GM19397 (cell line): ENCODE results near the gene ADGRF4.

Experiments used
- ATAC-seq: cut with Tn5 transposase; IDR thresholded peaks from one replicate; pipeline ENCODE4 v1.9.1; 2021; ENCODE audit warnings: mild to moderate bottlenecking, moderate library complexity; ENCODE audit not compliant: unreplicated experiment

ADGRF4 gene

GRCh38 chr6:47698342-47698787 lies at the start of gene ADGRF4:
Gene ADGRF4 (plus strand): TSS chr6:47698580. CDS start chr6:47707246, 8,666 bp downstream.
- ATAC-seq, result no peak

- no peak for ATAC-seq
Measured at GRCh38 chr6:47650553-47651432, 47.6 kb upstream of the ADGRF4 start.

GRCh38 chr6:47651505-47651944 lies 46.9 kb upstream of the ADGRF4 start:
- no peak for ATAC-seq

- no peak for ATAC-seq
Measured at GRCh38 chr6:47653706-47654105, 44.7 kb upstream of the ADGRF4 start.

DNA sequence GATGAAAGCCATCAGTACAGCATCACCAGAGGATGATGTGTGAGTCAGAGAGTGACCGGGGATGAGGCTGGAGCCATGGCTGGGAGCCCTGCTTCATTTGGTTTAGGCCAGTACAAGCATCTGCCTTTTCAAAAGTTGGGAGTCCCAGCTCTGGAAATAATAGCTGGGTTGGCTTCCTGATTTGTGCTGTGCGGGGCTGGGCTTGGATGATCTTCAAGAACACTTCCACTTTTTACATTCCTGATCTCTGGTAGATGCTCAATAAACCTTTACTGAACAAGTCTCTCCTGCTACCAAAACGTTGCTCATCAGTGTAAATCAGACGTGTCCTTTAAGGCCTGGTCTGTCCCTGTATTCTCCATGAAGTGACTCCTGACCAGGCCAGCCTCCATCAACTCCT lies 44.1 kb upstream of the ADGRF4 start:
- no peak for ATAC-seq

- no peak for ATAC-seq
Measured at GRCh38 chr6:47655719-47656595, 42.4 kb upstream of the ADGRF4 start.

GRCh38 chr6:47661960-47662359 lies 36.4 kb upstream of the ADGRF4 start:
- no peak for ATAC-seq

DNA sequence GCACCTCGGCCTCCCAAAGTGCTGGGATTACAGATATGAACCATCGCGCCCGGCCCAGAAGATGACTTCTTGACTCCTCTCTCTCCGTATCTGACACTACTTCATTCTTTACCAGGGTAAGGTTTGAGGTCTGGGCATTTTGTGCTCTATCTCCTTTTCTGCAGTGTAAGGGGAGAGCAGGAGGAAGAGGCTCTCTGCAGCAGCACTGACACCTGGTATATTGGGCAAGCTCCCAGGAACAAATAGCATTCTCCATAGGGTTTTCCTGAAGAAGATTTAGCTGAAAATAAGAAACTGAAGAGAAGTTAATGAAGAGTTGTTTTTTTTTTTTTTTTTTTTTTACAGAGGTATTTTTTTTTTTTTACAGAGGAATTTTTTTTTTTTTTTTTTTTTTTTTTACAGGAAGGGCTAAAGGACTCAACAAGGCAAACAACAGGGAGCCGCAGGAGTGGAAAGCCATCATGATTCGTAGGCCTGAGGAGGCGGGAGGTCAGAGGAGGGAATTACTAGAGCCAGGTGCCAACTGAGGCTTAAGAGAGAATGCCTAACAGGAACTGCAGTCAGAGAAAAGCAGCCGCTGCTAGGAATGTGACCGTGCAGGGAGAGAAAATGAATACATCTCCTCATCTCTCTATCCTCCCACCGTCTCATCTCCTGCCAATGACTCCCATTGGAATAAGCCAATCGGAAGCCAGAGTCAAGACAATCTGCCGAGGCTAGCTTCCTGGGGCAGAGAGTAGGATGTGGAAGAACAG lies 34.7 kb upstream of the ADGRF4 start:
- no peak for ATAC-seq

GRCh38 chr6:47665112-47665511 lies 33.3 kb upstream of the ADGRF4 start:
- no peak for ATAC-seq

DNA sequence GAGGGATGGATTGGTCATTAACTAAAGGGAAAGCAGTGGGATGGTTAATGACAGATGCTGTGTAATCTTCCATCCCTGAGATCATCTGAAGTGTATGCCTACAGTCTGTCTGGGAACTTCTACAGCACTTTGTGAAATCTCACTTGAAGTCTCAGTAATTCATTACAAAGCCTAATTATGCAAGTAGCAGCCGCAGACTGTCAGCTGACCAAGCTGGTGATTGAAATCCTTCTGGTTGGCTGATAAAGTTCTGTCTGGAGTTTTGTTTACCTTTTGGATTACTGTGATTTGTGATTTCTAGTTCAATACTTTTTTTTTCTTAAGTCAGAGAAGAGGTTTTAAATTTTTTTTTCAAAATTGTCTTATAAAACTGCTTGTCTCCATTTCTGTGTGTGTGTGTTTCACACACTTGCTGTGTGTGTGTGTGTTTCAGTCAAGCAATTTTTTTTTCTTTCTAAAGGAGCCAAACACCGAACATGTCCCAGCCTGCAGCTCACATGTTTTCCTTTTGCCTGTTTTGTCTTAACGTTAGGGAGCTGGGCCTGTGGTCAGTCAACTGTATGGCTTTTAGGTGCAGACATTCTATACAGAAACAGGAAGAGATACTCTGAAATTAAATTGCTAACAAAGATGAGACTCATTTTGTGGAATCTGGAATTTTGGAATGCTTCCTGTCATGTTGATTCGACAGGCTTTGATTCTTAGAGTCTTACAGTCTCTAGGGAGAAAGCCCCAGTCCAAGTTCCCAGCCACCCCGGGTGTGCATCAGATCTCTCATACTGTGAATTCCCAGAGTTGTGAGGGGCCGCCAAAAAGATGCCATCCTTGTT lies 28.5 kb upstream of the ADGRF4 start:
- ATAC-seq, result no peak

- ATAC-seq, result no peak
Measured at GRCh38 chr6:47670851-47671250, 27.5 kb upstream of the ADGRF4 start.

DNA sequence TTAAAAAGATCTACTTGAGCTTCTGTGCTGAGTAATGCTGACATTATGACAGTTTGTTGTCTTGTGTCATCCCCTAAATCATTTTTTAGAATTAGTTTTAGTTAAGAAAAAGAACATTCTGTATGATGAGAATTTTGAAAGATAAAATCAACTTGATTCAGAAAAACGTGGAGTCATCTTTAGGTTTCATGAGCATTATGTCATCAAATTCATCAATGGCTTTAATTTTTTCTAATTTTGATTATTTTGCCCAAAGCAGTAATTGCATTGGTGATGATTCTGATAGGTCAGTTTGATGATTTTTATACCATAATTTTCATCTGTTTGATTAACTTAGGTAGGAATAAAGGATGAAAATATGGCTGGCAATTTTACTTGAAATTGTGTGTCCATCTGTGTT lies 26.6 kb upstream of the ADGRF4 start:
- ATAC-seq, result no peak

DNA sequence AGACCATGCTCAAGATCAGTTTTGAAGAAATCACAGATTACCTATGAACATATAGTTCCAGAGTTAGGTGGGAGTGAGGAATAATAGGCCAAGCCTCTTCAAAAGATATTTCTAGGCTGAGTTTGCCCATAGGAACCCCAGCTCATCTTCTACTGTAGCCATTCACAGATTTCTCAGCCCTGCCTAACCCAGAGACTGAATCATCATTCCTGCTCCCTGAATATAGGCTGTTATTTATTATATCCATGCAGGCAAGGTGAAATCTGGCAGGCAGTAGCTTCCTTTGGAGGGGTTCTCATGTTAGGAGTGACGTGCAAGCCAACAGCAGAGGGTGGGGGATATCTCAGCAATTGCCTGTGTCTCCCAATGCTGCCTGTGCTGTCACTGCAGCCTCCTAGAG lies 25.6 kb upstream of the ADGRF4 start:
- ATAC-seq, result no peak

DNA sequence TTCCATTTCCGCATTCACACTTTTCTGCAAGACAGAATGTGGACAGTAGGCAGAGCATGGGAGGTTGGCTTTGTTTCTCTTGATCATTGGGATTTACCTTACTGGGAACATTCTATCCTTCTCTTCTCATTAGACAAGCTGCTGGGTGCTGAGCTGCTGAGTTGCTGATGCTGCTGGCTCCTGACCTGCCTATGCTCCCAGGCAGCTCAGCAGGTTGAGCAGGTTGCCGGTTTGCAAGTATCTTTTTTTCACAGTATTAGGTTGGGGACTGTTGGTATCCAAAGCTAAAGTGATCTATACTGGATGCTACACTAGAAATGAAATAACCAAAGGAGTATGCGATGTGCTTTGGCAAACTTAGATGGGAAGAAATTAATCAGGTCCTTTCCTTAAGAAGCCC lies 23.7 kb upstream of the ADGRF4 start:
- ATAC-seq, result no peak

DNA sequence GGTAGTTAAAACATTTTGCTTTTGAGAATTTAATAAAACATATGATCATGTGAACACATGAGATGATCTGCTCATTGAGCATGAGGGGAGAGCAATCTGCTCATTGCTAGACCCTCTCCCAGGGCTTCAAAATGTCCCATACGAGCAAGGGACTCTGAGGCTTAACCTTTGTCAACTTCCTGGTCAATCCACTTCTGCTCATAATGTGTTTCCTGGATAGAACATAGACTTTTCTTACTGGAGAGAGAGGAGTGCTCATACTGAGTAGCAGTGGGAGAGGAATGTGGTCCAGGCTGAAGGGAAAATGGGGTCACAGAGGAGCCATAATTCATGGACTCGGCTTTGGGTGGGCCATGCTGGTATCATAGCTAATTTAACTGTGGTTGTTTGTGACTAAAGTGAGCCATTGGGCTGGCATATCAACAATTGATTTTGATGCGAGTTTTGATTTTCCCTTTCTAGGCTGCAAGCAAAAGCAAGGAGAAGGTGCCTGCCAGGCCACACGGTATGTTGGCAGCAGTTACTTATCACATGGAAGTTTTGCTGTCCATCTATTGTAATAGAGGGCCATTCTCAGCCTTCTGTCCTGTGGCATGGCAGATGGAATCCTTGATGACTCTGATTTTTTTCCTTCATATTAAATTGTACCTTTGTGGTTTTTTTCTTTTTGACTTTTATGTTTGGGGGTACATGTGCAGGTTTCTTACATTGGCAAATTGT lies 20.8 kb upstream of the ADGRF4 start:
- no peak for ATAC-seq

DNA sequence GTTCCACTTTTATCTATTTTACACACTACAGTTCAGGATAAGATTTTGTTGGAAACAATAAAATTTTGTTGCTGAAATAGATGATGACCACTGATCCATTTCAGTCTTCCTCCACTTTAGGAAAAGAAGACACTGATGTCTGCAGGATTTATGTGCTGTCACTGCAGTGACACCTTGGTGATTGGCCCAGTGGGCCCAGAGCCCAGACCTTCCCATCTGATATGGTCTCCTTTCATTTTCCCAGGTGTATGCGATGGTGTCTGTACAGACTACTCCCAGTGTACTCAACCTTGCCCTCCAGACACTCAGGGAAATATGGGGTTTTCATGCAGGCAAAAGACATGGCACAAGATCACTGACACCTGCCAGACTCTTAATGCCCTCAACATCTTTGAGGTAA lies 19.6 kb upstream of the ADGRF4 start:
- no peak for ATAC-seq

DNA sequence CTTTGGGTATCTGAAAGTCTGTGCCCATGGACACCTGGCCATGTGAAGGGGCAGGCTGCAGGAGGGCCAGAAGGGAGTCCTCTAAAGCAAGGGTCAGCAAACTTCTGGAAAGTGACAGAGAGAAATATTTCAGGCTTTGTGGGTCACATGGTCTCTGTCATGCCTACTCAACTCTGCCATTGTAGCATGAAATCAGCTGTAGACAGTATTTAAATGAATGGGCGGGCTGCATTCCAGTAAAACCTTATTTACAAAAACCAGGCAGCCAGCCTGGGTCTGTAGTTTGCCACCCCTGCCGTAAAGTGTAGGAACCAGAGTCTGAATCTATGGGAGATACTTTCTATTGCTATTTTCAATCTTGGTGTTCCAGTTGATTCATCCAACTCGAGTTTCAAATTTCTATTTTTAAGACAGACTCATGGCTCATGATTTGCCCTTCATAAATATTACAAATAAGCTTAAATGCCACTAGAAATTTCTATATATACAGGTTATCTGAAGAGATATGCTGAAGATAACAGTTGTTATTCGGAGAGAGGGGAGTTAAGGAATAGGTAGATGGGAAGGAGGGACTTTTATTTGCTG lies 19.0 kb upstream of the ADGRF4 start:
- ATAC-seq, result no peak

GRCh38 chr6:47680051-47680450 lies 18.3 kb upstream of the ADGRF4 start:
- ATAC-seq, result no peak

DNA sequence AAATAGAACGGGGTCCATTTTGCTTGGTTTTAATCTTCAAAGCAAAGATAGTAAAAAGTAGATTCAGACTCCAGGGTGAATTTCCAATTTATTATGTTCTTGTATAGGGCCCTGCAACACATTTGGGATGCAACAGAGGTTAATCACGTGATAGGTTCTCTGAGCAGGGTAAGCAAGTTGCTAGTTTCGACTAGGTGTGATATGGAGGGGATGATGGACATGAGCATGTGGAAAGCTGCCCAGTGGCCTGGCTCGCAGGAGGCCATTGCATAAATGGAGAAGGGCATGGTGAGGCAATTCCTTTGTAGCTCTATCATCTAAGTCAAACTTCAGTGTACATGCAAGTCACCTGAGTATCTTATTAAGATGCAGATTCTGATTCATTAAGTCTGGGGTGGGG lies 17.7 kb upstream of the ADGRF4 start:
- no peak for ATAC-seq
